ENCODE data around the gene ARHGAP28.
"Not testable (repeated sequence)": the region's sequence is repeated elsewhere in the genome, so short reads cannot be mapped to it uniquely, and the experiment has no call there.

The ARHGAP28 gene

GRCh38 chr18:6777509-6777908 lies 48.0 kb downstream of the ARHGAP28 start:
- DNase-seq = no peak

DNA sequence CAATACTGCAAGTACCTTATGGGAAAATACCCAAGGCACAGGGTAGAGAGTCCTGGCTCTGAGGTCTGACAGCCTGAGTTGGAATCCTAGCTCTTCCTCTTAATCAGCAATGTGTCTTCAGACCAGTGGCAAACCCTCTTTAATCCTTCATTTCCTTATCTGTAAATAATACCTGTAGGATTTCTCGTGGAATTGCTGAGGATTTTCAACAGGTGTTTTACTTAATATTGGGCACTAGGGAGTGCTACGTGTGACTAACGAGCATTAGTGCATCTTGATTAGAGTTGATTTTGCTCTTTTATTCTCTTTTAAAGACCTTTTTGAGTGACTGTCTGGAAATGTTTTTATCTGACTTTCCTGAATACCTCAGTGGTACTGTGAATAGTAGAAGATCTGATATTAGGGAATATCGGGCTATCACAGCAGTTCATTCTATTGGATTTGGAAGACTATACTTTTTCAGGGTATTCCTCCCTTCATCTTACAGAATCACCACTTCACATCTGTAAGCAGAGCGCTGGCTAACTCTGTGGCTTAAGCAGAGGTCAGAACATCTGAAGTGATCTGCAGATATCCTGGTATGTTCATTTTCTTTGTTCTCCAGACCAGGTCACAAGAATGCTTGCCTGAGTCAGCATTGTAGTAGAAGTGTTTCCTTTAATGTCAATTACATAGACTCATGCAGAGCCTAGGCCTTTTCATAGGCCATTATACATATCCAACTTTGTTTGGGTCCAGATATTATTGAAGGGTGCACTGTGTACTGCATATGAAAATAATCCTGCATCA lies 49.1 kb downstream of the ARHGAP28 start:
- no peak for DNase-seq

DNA sequence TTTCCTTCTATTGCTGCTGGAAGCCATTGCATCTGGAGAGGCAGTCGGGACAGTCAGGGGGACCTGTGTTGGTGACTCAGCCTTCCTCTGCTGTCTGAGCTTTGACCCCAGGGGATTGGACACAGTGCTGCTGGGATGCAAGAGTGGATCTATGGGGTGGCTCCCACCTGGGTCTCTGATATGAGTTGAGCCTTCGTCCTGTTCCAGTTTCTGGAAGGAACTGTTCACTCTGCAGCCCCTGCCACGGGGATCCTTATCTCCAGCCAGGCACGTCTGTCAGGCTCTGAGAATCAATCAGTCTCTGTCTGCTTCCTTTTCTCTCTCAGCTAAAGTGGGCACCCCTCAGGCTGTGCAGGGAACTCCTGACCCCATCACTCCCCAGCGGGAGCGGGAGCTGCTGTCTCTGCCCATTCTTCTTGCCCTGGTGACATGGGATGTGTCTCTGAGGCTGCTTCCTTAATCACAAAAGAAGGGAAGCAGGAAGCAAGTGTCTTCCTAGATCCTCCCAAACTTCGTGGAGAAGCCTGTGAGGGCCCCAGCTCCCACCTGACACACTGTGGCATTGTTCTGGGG lies 51.7 kb downstream of the ARHGAP28 start:
- no peak for DNase-seq

GRCh38 chr18:6781796-6782195 lies 52.3 kb downstream of the ARHGAP28 start:
- no peak for DNase-seq

- DNase-seq = no peak
These were observed 53.3 kb downstream of the ARHGAP28 start for GRCh38 chr18:6782861-6783260.

DNA sequence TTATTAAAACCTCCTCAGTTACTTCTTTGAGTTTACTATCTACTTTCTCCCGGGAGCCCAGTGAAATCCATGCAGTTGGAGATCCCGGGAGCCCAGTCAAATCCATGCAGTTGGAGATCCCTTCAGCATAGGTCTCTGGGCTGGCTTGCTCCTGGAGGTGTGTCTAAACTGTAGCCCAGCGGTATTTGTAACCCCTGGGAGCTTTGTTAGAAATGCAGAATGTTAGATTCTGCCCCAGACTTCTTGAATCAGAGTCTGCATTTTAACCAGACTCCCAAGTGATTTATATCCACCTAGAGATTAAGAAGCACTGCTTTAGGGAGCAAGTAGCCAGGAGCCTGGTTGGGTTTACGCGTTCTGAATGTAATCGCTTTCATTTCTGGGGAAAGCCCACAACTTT lies 54.5 kb downstream of the ARHGAP28 start:
- DNase-seq = no peak

DNA sequence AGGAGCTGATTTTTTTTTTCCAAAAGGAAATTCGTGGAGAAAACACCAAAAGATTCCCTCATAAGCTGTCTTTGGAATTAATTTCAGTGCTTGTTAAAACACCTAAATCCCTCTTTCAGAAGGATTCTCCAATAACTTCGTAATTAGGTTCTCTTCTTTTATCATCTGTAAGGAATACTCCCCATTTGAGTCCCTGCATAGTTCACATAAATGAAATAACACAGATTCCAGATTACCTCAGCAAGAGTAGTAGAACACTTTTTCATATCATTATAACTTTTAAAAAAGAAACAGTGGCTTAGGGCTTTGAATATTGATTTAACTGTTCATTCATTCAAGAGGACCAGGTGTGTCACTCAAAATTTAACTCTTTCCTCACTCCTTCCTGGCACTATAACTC lies 55.5 kb downstream of the ARHGAP28 start:
- no peak for DNase-seq

DNA sequence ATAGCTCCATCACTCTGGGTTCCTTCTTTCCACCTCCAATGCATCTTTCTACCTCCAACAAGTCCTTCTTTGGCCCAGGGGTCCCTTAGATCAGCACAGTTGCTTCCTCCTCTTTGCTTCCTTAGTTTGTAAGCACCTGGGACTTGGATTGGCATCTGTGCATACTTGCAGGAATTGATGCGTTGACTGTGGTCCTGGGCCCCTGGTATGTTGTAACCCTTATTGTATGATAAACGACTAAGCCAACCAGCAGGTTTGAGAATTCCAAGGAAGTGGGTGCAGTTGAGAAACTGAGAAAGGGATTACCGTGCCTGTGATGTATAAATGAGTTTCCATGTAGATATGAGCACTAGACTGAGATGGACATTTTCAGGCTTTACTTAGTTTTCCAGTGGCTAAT lies 55.9 kb downstream of the ARHGAP28 start:
- no peak for DNase-seq

DNA sequence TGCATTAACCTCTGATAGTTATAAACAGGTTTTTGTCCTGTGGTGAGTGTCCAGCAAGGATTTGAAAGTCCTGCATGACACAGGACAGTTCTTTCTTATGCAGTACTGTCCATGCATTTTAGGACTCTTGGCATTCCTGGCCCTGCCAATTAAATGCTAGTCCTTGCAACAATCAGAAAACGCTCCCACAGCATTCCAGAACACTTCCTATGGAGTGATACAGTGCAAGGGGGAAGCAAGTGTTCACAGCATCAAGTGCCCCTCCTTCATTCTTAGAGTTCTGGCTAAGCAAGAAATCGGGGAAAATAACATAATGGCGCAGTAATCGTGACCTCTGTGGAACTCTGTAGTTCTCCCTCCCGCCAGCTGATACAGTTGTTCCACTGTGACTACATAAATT lies 62.9 kb downstream of the ARHGAP28 start:
- no peak for DNase-seq

- DNase-seq = no peak
These were observed 63.9 kb downstream of the ARHGAP28 start for GRCh38 chr18:6793455-6793854.

- DNase-seq = no peak
These were observed 64.5 kb downstream of the ARHGAP28 start for GRCh38 chr18:6793986-6794385.

- DNase-seq = no peak
These were observed 65.8 kb downstream of the ARHGAP28 start for GRCh38 chr18:6795307-6795706.

GRCh38 chr18:6796511-6796910 lies 67.0 kb downstream of the ARHGAP28 start:
- no peak for DNase-seq

- DNase-seq = no peak
These were observed 67.7 kb downstream of the ARHGAP28 start for GRCh38 chr18:6797171-6797570.

DNA sequence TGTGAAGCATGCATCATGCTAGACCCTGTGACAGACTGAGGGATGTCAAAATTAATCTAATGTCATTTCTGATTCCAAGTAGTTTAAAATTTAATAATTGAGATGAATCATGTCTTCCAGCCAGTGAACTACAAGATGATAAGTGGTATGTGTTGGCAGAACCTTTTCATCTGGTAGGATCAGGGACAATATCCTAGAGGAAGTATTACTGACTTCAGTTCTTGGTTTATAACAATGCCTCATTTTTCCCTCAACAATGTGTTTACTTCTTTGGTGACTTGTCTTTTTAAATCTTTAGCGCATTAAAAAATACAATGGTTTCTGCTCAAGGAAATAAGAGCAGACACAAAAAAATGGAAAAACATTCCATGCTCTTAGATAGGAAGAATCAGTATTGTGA lies 69.4 kb downstream of the ARHGAP28 start:
- no peak for DNase-seq

DNA sequence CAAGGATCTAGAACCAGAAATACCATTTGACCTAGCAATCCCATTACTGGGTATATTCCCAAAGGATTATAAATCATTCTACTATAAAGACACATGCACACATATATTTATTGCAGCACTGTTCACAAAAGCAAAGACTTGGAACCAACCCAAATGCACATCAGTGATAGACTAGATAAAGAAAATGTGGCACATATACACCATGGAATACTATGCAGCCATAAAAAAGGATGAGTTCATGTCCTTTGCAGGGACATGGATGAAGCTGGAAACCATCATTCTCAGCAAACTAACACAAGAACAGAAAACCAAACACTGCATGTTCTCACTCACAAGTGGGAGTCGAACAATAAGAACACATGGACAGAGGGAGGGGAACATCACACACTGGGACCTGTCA lies 70.8 kb downstream of the ARHGAP28 start:
- not testable (repeated sequence) for DNase-seq

GRCh38 chr18:6807515-6808257 lies 78.2 kb downstream of the ARHGAP28 start:
- no peak for DNase-seq

DNA sequence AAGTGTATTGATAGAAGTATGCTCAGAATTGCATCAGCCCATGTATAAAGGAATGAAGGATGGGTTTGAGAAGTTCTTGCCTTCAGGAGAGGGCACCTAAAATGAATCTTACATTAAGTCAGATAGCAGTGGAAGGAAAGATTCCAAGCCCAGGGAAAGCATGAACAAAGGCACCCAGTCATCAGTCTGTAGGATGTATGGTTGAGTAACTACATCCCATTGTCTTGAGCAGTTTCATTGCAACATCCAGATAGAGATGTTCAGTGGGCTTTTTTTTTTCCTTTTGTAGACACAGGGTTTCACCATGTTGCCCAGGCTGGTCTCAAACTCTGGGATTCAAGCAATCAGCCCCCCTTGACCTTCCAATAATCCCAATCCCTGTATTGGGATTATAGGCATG lies 80.7 kb downstream of the ARHGAP28 start:
- no peak for DNase-seq

GRCh38 chr18:6811816-6812215 lies 82.3 kb downstream of the ARHGAP28 start:
- no peak for DNase-seq

- no peak for DNase-seq
These were observed 85.4 kb downstream of the ARHGAP28 start for GRCh38 chr18:6814882-6815425.

- no peak for DNase-seq
These were observed 86.6 kb downstream of the ARHGAP28 start for GRCh38 chr18:6816154-6816553.

DNA sequence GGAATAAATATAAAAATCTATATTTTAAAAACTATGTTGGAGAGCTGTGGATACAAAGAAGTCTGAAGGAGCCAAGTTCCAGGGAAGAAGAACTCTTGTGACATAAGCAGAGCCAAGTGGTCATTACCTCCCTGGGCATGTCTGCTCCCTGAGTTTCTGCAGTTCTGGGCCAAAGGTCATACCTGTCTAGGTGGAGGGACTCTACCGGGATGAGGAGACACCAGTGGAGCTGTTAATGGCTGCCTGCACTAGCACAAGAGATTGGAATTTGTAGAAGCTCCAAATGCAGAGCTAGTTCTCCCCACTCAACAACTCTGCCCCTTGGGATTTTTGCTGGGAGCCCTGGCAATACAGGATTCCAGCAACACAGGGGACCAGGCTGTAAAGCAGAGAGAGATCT lies 89.8 kb downstream of the ARHGAP28 start:
- no peak for DNase-seq

DNA sequence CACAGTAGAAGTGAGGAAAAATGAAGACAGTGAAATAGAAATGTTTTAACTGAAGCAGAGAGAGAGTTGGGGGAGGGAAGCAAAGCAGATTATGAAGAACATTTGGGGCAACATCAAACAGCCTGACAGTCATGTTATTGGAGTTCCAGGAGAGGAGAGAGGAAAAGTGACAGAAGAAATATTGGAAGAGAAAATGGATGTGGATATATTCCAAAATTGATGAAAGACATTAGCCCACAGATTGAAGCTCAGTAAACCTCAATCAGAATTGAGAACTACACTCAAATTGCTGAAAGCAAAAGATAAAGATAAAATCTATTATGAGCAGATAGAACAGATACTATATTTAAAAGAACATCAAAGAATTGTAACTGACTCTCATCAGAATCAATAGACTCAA lies 90.8 kb downstream of the ARHGAP28 start:
- no peak for DNase-seq

DNA sequence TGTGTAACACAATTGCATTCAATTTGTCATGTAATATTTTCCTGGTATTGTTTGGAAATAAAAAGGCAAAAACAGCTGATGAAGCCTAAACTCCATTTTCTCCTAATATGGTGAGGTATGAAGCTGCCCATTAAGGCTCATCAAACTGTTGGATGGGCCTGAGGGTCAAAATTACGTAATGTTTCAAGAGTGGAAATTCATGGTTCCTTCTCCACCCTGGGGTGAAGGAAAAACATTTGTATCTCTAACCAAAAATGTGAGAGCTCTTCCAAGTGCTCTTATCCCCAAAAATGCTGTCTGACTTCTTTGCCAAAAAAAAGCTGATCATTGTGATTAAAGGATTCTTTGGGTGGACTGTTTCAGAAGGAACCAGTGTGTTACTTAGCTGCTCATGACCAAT lies 91.8 kb downstream of the ARHGAP28 start:
- DNase-seq = no peak

All from T-helper 1 cell (primary cell).